Calu3 (cell line): Measurements from ENCODE around the gene CMC2. TPM values are rescaled to one million over a fixed set of nuclear protein-coding genes. Genes with fewer than 3 reads are reported as not detected.
A peak's percentile ranks its signal among the peaks of the same experiment; 100 is the strongest.

ENCODE experiments used
- BruUV-seq: library from RNA; stranded (reverse); fragments of 400-500 nt; replicated peaks from 2 replicates; lab custom pipeline; 2021; lab: Mats Ljungman, UMichigan
- CTCF ChIA-PET: fragments of 300-600 bp; sonication (Branson Sonifier 250); formaldehyde crosslinking; loops from one replicate; lab custom pipeline; 2022; ENCODE audit warnings: antibody characterized with exemption; lab: Charles Lee
- DNase-seq: peaks from one replicate; pipeline ENCODE4 v3.0.0; 2022
- H3K27ac Mint-ChIP-seq: one replicate; pipeline ENCODE4 v1.8.0; 2022; ENCODE audit warnings: mixed read lengths; ENCODE audit not compliant: unreplicated experiment
- H3K27me3 Mint-ChIP-seq: one replicate; pipeline ENCODE4 v1.8.0; 2022; ENCODE audit warnings: mixed read lengths; ENCODE audit not compliant: unreplicated experiment
- H3K36me3 Mint-ChIP-seq: one replicate; pipeline ENCODE4 v1.8.0; 2022; ENCODE audit warnings: mild to moderate bottlenecking, moderate library complexity, mixed read lengths; ENCODE audit not compliant: insufficient read depth, unreplicated experiment
- H3K4me1 Mint-ChIP-seq: one replicate; pipeline ENCODE4 v1.8.0; 2022; ENCODE audit warnings: mild to moderate bottlenecking, low read depth, mixed read lengths; ENCODE audit not compliant: unreplicated experiment
- H3K4me3 Mint-ChIP-seq: one replicate; pipeline ENCODE4 v1.8.0; 2022; ENCODE audit warnings: mild to moderate bottlenecking, low read depth, moderate library complexity, mixed read lengths; ENCODE audit not compliant: unreplicated experiment
- H3K9me3 Mint-ChIP-seq: one replicate; pipeline ENCODE4 v1.8.0; 2022; ENCODE audit warnings: low read depth, mixed read lengths; ENCODE audit not compliant: unreplicated experiment
- CTCF ChIP-seq: fragments of 200-600 bp; IDR thresholded peaks from one replicate; pipeline ENCODE4 v1.8.0; 2022; ENCODE audit warnings: antibody characterized with exemption; ENCODE audit not compliant: unreplicated experiment
- intact Hi-C: fragments of 100-400 bp; cut with micrococcal nuclease; formaldehyde crosslinking; loops from one replicate; pipeline ENCODE4 v1.10.0; 2022; ENCODE audit not compliant: unreplicated experiment
- total RNA-seq: library from RNA; stranded (reverse); gene quantifications from 2 replicates; pipeline ENCODE4 v1.2.3, GENCODE V29; 2022

CMC2 gene
- total RNA-seq, 1 experiment from 2014 or later, result 123 TPM

- peaks cover 32% of the 10 kb centered on the region for H3K4me1 Mint-ChIP-seq
- TF ChIP-seq CTCF, result no peak
- H3K36me3 Mint-ChIP-seq, result peaks cover 42% of the 10 kb centered on the region
- H3K27ac Mint-ChIP-seq, result peak overlapping the region; percentile 34
- intact Hi-C loops, result no loop called here
- BruUV-seq, result no TSS peak
- CTCF ChIA-PET, result no interaction called here
- no peaks in the 10 kb centered on the region for H3K27me3 Mint-ChIP-seq
- no peaks in the 10 kb centered on the region for H3K9me3 Mint-ChIP-seq
- DNase-seq, result no peak
- no peak overlapping the region for H3K4me3 Mint-ChIP-seq
Observed at GRCh38 chr16:81040842-81041241, 34.2 kb upstream of the CMC2 start.

- no peak overlapping the region for H3K27ac Mint-ChIP-seq
- H3K4me3 Mint-ChIP-seq, result no peak overlapping the region
- no TSS peak for BruUV-seq
- CTCF ChIA-PET, result no interaction called here
- no peaks in the 10 kb centered on the region for H3K27me3 Mint-ChIP-seq
- no peaks in the 10 kb centered on the region for H3K9me3 Mint-ChIP-seq
- H3K4me1 Mint-ChIP-seq, result peaks cover 35% of the 10 kb centered on the region
- peaks cover 46% of the 10 kb centered on the region for H3K36me3 Mint-ChIP-seq
- intact Hi-C loops, result no loop called here
- TF ChIP-seq CTCF, result no peak
- no peak for DNase-seq
Observed at GRCh38 chr16:81040131-81040530, 33.4 kb upstream of the CMC2 start.

- intact Hi-C loops, result loop anchor here (5.0 to 10.0 kb wide), 3 partner anchors 105 to 698 kb away; no protein-coding TSS in a partner anchor
- no peaks in the 10 kb centered on the region for H3K27me3 Mint-ChIP-seq
- peak overlapping the region; percentile 60 for H3K27ac Mint-ChIP-seq
- peak overlapping the region; percentile 80 for H3K4me3 Mint-ChIP-seq
- H3K4me1 Mint-ChIP-seq, result peaks cover 42% of the 10 kb centered on the region
- H3K36me3 Mint-ChIP-seq, result peaks cover 44% of the 10 kb centered on the region
- TSS peak; percentile 45 for BruUV-seq
- no peak for DNase-seq
- TF ChIP-seq CTCF, result no peak
- no peaks in the 10 kb centered on the region for H3K9me3 Mint-ChIP-seq
- CTCF ChIA-PET, result interaction anchor here (1.0 to 1.3 kb wide), 3 partner anchors 35 to 201 kb away, joined by 3 to 7 read pairs (median 3); partner anchors contain the start of gene BCO1
Observed at GRCh38 chr16:81036751-81037350, 30.2 kb upstream of the CMC2 start.

- no TSS peak for BruUV-seq
- peak; percentile 38 for DNase-seq
- Mint-ChIP-seq H3K27me3 (no peaks in the 10 kb centered on the region), H3K4me3 (peak overlapping the region; percentile 80), H3K27ac (peak overlapping the region; percentile 60), H3K4me1 (peaks cover 42% of the 10 kb centered on the region), H3K36me3 (peaks cover 39% of the 10 kb centered on the region), H3K9me3 (no peaks in the 10 kb centered on the region)
- CTCF ChIA-PET, result interaction anchor here (0.6 to 1.3 kb wide), 14 partner anchors 12 to 598 kb away, joined by 3 to 9 read pairs (median 3); partner anchors contain the start of genes BCO1, C16orf46, CENPN and CMC2
- no peak for TF ChIP-seq CTCF
- intact Hi-C loops, result loop anchor here (2.0 to 10.0 kb wide), 4 partner anchors 106 to 699 kb away; no protein-coding TSS in a partner anchor
Observed at GRCh38 chr16:81035975-81036750, 29.5 kb upstream of the CMC2 start.
